Cardiac fibroblast (primary cell): ENCODE results near the gene CPE.

Experiments used
- DNase-seq, 2 donors: peaks; one replicate each; pipeline versions ENCODE4 v3.0.0 to v3.0.0-alpha.2; 2010; ENCODE audit warnings: low read depth in 2 of 2
- H3K4me3 ChIP-seq, 2 donors: replicated peaks in 1 of 2; 1 replicate in 1 of 2; 2 replicates in 1 of 2; pipeline ENCODE4 v1.5.1; 2011; ENCODE audit warnings: low read depth in 2 of 2, low read length in 2 of 2, mild to moderate bottlenecking in 2 of 2, moderate library complexity in 1 of 2
- CTCF ChIP-seq: IDR thresholded peaks from one replicate; pipeline ENCODE4 v1.5.1; 2011; ENCODE audit warnings: low read depth, mild to moderate bottlenecking, low read length, inconsistent platforms

Gene CPE

DNA sequence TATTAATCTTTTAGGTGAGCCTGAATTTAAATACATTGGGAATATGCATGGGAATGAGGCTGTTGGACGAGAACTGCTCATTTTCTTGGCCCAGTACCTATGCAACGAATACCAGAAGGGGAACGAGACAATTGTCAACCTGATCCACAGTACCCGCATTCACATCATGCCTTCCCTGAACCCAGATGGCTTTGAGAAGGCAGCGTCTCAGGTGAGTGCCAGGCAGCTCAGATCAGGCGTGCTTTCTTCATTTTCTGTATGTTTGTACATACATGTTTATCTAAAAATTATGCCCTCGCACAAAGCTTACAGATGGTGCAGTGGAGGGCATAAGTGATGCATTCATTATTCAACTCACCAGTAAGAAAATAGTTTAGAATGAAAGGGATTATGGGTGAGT lies 85.6 kb downstream of the CPE start:
- DNase-seq = no peak
- no peak overlapping the region for H3K4me3 ChIP-seq
- no peak for TF ChIP-seq CTCF

- peak; percentile 56 for TF ChIP-seq CTCF
- no peak overlapping the region for H3K4me3 ChIP-seq
- peak; percentile 67 to 71 for DNase-seq
Measured at GRCh38 chr4:165464813-165465381, 86.1 kb downstream of the CPE start.

DNA sequence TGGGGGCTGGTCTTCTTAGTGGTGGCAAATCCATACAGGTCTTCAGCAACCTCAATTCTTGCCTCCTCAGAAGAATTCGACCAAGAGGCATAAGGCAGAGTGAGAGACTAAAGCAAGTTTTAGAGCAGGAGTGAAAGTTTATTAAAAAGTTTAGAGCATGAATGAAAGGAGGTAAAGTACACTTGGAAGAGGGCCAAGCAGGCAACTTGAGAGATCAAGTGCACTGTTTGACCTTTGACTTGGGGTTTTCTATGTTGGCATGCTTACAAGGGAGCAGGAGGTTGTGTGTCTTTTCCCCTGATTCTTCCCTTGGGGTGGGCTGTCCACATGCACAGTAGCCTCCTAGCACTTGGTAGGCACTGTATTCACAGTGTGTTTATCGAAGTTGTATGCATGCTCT lies 91.2 kb downstream of the CPE start:
- no peak for TF ChIP-seq CTCF
- DNase-seq = no peak
- no peak overlapping the region for H3K4me3 ChIP-seq

DNA sequence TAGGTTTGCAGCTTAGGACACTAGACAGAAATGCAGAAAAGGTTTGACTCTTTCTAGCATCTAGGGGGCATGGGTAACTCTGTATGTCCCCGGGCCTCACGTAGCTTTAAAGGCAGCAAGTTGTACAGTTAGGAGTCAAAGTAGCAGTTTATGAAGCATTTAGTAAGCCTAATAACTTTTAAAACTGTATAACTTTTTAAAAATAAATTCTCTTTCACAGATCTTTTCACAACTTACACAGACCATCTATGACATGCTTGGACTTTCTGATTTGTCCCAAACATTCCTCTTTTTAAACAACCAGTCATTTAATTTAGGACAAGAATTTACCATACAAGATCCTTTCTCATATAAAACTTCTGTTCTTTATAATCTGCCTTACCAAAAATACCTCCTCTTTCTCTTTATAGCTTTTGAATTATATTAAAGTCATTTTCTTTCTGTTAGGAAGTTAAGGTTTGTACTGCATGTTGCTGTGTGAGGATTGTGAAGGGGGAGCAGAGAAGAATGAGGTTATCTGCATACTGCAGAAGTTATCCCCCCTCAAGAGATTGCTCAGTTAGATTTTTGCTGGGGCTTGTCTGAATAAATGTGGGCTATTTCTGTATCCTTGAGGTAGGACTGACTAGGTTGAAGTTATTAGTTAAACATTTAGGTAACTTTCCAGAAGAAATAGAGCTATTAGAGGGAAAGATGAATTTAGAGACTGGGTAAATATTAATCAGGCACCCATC lies 94.3 kb downstream of the CPE start:
- no peak for TF ChIP-seq CTCF
- no peak for DNase-seq
- no peak overlapping the region for H3K4me3 ChIP-seq

GRCh38 chr4:165474784-165475705 lies 96.2 kb downstream of the CPE start:
- DNase-seq = no peak
- no peak overlapping the region for H3K4me3 ChIP-seq
- TF ChIP-seq CTCF = no peak

DNA sequence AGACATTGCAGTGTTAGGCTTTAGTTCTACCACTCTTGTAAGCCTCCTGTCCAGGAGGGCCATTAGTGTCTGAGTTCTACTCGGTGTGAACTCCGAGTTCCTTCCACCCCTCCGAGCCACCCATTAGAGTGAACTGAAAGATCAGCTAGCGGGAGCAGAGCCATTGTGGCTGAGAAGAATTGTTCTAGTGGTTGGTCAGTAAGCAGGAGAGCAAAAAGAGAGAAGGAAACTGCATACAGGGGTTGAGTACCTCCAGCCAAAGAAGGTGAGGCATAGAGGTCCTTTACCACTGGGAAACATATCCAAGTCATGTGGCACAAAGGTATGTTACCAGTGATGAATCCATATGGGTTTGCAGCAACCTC lies 96.9 kb downstream of the CPE start:
- H3K4me3 ChIP-seq = no peak overlapping the region
- no peak for TF ChIP-seq CTCF
- DNase-seq = no peak
